HepG2 (cell line): Measurements from ENCODE around the gene ATG16L2. TPM values are rescaled to one million over a fixed set of nuclear protein-coding genes. Genes with fewer than 3 reads are reported as not detected.

Experiments used
- ATAC-seq: fragments of 200-7000 bp; cut with Tn5 transposase; 3 replicates; pipeline ENCODE4 v1.9.1; 2020; ENCODE audit warnings: mild to moderate bottlenecking, moderate library complexity
- BruUV-seq: library from RNA; stranded (reverse); fragments of 400-500 nt; replicated peaks from 2 replicates; lab custom pipeline; 2021; lab: Mats Ljungman, UMichigan
- CTCF ChIA-PET: fragments of 300-600 bp; formaldehyde crosslinking; extraction: SDS; loops from one replicate; lab custom pipeline; 2021; ENCODE audit warnings: low total read pairs, inconsistent platforms, low intra/inter-chr PET ratio; lab: Yijun Ruan, JAX
- POLR2A ChIA-PET: fragments of 350-600 bp; sonication (Branson Sonifier 250); formaldehyde crosslinking; loops from one replicate; lab custom pipeline; 2020; ENCODE audit warnings: antibody characterized with exemption, inconsistent platforms; lab: Yijun Ruan, JAX
- DNase-seq: peaks from one replicate; pipeline ENCODE4 v3.0.0-alpha.2; 2015; ENCODE audit warnings: low spot score
- FAIRE-seq: peaks from 3 replicates; lab custom pipeline; 2011; peaks lifted over from hg19 to GRCh38; lab: Jason Lieb, UNC
- H2AFZ ChIP-seq: one replicate; pipeline ENCODE4 v1.6.1; 2011; ENCODE audit warnings: low read length, inconsistent platforms
- H3K27ac ChIP-seq: fragments of 300-600 bp; 3 replicates; pipeline ENCODE4 v1.8.0; 2011; ENCODE audit warnings: mixed run types, mild to moderate bottlenecking, mixed read lengths, low read length, inconsistent platforms; ENCODE audit not compliant: insufficient read depth; ENCODE audit errors: extremely low read length
- H3K27me3 ChIP-seq, 2 experiments: fragments of 200-600 bp in 1 of 2; 2 replicates in 1 of 2; 3 replicates in 1 of 2; pipeline versions ENCODE4 v1.6.0 to v1.8.0; 2011; ENCODE audit warnings: low read length in 2 of 2, mild to moderate bottlenecking in 2 of 2, moderate library complexity in 2 of 2, inconsistent platforms in 1 of 2; ENCODE audit not compliant: insufficient read depth in 2 of 2, control insufficient read depth in 1 of 2
- H3K36me3 ChIP-seq, 2 experiments: fragments of 200-600 bp in 1 of 2; replicated peaks in 1 of 2; 2 replicates in 1 of 2; 3 replicates in 1 of 2; pipeline versions ENCODE4 v1.5.1 to v1.8.0; 2011; ENCODE audit warnings: low read length in 2 of 2, inconsistent platforms in 1 of 2; ENCODE audit not compliant: insufficient read depth in 2 of 2, control insufficient read depth in 1 of 2
- H3K4me1 ChIP-seq: 2 replicates; pipeline ENCODE4 v1.5.1; 2012; ENCODE audit warnings: low read length, inconsistent platforms; ENCODE audit not compliant: insufficient read depth
- H3K4me2 ChIP-seq: 2 replicates; pipeline ENCODE4 v1.6.0; 2011; ENCODE audit warnings: low read depth, low read length, inconsistent platforms
- H3K4me3 ChIP-seq, 3 experiments: fragments of 200-600 bp in 1 of 3; sonication (generic), shearing (Covaris generic) in 1 of 3; replicated peaks in 1 of 3; 2 replicates each; pipeline ENCODE4 v1.5.1; 2011 to 2016; ENCODE audit warnings: low read length in 3 of 3, inconsistent platforms in 2 of 3, low read depth in 2 of 3, mild to moderate bottlenecking in 2 of 3, control low read depth in 1 of 3, mixed read lengths in 1 of 3; ENCODE audit not compliant: insufficient read depth in 1 of 3
- H3K79me2 ChIP-seq: one replicate; pipeline ENCODE4 v1.6.1; 2011; ENCODE audit warnings: low read length, inconsistent platforms; ENCODE audit not compliant: insufficient read depth
- H3K9ac ChIP-seq: 2 replicates; pipeline ENCODE4 v1.6.0; 2011; ENCODE audit warnings: mild to moderate bottlenecking, low read depth, low read length, inconsistent platforms; ENCODE audit not compliant: insufficient read depth
- H3K9me3 ChIP-seq: 2 replicates; pipeline ENCODE4 v1.5.1; 2012; ENCODE audit warnings: mild to moderate bottlenecking, low read length
- H4K20me1 ChIP-seq: 2 replicates; pipeline ENCODE4 v1.6.0; 2011; ENCODE audit warnings: inconsistent platforms, mild to moderate bottlenecking, low read length, moderate library complexity; ENCODE audit not compliant: insufficient read depth
- HNF4G ChIP-seq, 2 experiments: sonication (generic) in 1 of 2; formaldehyde crosslinking in 1 of 2; IDR thresholded peaks; 2 replicates each; pipeline versions ENCODE4 v1.4.0 to v1.6.1; 2011 to 2020; ENCODE audit warnings: borderline replicate concordance in 2 of 2, low read depth in 2 of 2, mild to moderate bottlenecking in 2 of 2, low read length in 1 of 2, missing genetic modification reagents in 1 of 2, moderate library complexity in 1 of 2
- SNAI1 ChIP-seq: sonication (generic); formaldehyde crosslinking; IDR thresholded peaks from 2 replicates; pipeline ENCODE4 v1.5.0; 2020; ENCODE audit warnings: mild to moderate bottlenecking, missing genetic modification reagents, borderline replicate concordance
- U2AF1 ChIP-seq: fragments of 200-400 bp; formaldehyde crosslinking; optimal IDR thresholded peaks from 2 replicates; pipeline ENCODE3; 2017; ENCODE audit warnings: mild to moderate bottlenecking, low read depth, low read length
- ZKSCAN8 ChIP-seq: IDR thresholded peaks from 2 replicates; pipeline ENCODE4 v1.6.1; 2016; ENCODE audit warnings: borderline replicate concordance, missing genetic modification reagents, missing compliant biosample characterization
- ZNF24 ChIP-seq: fragments of 450-650 bp; IDR thresholded peaks from 2 replicates; pipeline ENCODE4 v1.6.1; 2017; ENCODE audit warnings: antibody characterized with exemption, mild to moderate bottlenecking
- ZNF430 ChIP-seq: sonication (generic); formaldehyde crosslinking; IDR thresholded peaks from 2 replicates; pipeline ENCODE4 v1.9.0; 2021; ENCODE audit warnings: mild to moderate bottlenecking, missing genetic modification reagents
- ZNF432 ChIP-seq: sonication (generic); formaldehyde crosslinking; IDR thresholded peaks from 2 replicates; pipeline ENCODE4 v1.5.0; 2020; ENCODE audit warnings: missing genetic modification reagents, mild to moderate bottlenecking, borderline replicate concordance
- ZNF761 ChIP-seq: sonication (generic); formaldehyde crosslinking; conservative IDR thresholded peaks from 2 replicates; pipeline ENCODE4 v1.4.0; 2020; ENCODE audit warnings: mild to moderate bottlenecking, missing genetic modification reagents
- WGBS: methylation state at CpG from one replicate; pipeline ENCODE4 v1.1.6; 2017; ENCODE audit warnings: low lambda C conversion rate; 5-methylcytosine and 5-hydroxymethylcytosine counted together
- in situ Hi-C: cut with HindIII; loops from 2 replicates; pipeline ENCODE4 v1.10.0; 2017; ENCODE audit warnings: low pct_unique_long_range_greater_than_20kb; ENCODE audit not compliant: extremely low pct_ligation_motif_present
- intact Hi-C: fragments of 100-400 bp; cut with micrococcal nuclease; formaldehyde crosslinking; loops from one replicate; pipeline ENCODE4 v1.10.0; 2022; ENCODE audit not compliant: unreplicated experiment
- polyA plus RNA-seq, 8 experiments: library from polyadenylated mRNA; depleted of rRNA in 3 of 8; stranded (reverse) in 7 of 8; unstranded in 1 of 8; fragments of >200 nt; fragmentation: Illumina TruSeq in 4 of 8; extraction: Trizol in 4 of 8; gene quantifications; 2 replicates each; pipeline versions ENCODE4 v1.2.1 to v1.2.3, GENCODE V29; 2011 to 2016; ENCODE audit warnings: low read depth in 4 of 8, missing spikeins in 1 of 8, mixed read lengths in 1 of 8; ENCODE audit not compliant: insufficient read depth in 1 of 8
- total RNA-seq, 5 experiments: library from RNA; depleted of rRNA; stranded (reverse); fragments of >200 nt; fragmentation: Illumina TruSeq; extraction: Trizol; gene quantifications; 2 replicates each; pipeline ENCODE4 v1.2.3, GENCODE V29; 2016; ENCODE audit warnings: low read depth in 1 of 5
- TF ChIP-seq, protein P1 (sequence below): sonication (generic); formaldehyde crosslinking; IDR thresholded peaks from 2 replicates; pipeline ENCODE4 v1.5.0; 2020; ENCODE audit warnings: missing genetic modification reagents, mild to moderate bottlenecking, borderline replicate concordance
- TF ChIP-seq, protein P2 (sequence below): sonication (generic); formaldehyde crosslinking; IDR thresholded peaks from 2 replicates; pipeline ENCODE4 v1.4.0; 2020; ENCODE audit warnings: mild to moderate bottlenecking, missing genetic modification reagents

The ATG16L2 gene
- total and polyA plus RNA-seq, 2 of the 13 experiments (the other 11 are each of a cell fraction or from before 2014, with no cell fraction given), result 6.2 to 14.8 TPM

DNA sequence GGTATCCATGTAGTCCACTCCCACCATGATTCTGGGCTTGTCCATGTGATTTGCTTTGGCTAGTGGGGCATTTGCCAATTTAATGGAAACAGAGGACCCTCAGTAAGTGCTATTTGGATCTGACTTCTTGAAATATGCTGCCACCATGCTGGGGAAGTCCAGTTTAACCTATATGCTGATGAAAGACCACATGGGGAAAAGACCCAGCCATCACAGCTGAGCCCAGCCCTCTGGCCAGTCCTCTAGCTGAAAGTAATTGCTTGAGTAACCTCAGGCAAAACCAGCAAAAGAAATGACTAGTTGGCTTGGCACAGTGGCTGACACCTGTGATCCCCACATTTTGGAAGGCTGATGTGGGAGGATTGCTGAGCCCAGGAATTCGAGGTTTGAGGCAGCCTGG, 61.5 kb downstream of the ATG16L2 start:
- Histone ChIP-seq H4K20me1 (no peaks in the 10 kb centered on the region), H3K9me3 (no peaks in the 10 kb centered on the region), H3K4me1 (no peaks in the 10 kb centered on the region), H2AFZ (no peak overlapping the region), H3K36me3 (peaks cover 17 to 46% of the 10 kb centered on the region in 2 experiments), H3K27me3 (no peaks in the 10 kb centered on the region), H3K4me3 (no peak overlapping the region), H3K27ac (no peak overlapping the region), H3K4me2 (no peak overlapping the region), H3K9ac (no peak overlapping the region), H3K79me2 (no peaks in the 10 kb centered on the region)
- in situ Hi-C loops (no loop called here), intact Hi-C loops (no loop called here)
- no peak for TF ChIP-seq ZNF432 (CRISPR knock-in tag)
- TF ChIP-seq SNAI1, result no peak
- TF ChIP-seq ZKSCAN8 (CRISPR knock-in tag), result no peak
- TF ChIP-seq ZNF24, result no peak
- TF ChIP-seq, protein P1, sequence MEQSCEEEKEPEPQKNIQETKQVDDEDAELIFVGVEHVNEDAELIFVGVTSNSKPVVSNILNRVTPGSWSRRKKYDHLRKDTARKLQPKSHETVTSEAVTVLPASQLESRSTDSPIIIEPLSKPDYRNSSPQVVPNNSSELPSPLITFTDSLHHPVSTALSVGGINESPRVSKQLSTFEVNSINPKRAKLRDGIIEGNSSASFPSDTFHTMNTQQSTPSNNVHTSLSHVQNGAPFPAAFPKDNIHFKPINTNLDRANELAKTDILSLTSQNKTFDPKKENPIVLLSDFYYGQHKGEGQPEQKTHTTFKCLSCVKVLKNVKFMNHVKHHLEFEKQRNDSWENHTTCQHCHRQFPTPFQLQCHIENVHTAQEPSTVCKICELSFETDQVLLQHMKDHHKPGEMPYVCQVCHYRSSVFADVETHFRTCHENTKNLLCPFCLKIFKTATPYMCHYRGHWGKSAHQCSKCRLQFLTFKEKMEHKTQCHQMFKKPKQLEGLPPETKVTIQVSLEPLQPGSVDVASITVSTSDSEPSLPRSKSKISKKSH (CRISPR knock-in tag), result no peak
- no peak for TF ChIP-seq HNF4G (IDR thresholded peaks at IDR 0.05; ENCODE audit: borderline replicate concordance, low read depth, low read length)
- no peak for TF ChIP-seq HNF4G (CRISPR knock-in tag; IDR thresholded peaks at IDR 0.05; ENCODE audit: borderline replicate concordance, low read depth)
- TF ChIP-seq ZNF761, result no peak
- TF ChIP-seq, protein P2, sequence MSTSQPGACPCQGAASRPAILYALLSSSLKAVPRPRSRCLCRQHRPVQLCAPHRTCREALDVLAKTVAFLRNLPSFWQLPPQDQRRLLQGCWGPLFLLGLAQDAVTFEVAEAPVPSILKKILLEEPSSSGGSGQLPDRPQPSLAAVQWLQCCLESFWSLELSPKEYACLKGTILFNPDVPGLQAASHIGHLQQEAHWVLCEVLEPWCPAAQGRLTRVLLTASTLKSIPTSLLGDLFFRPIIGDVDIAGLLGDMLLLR (CRISPR knock-in tag), result no peak
- TF ChIP-seq U2AF1, result no peak
- TF ChIP-seq ZNF430 (CRISPR knock-in tag), result no peak
- FAIRE-seq (no peak), DNase-seq (no peak), ATAC-seq (no peak)
- no TSS peak for BruUV-seq
- CTCF ChIA-PET, result no interaction called here
- POLR2A ChIA-PET, result no interaction called here
- WGBS, result 95% methylated on average over 1 of the region's 1 CpG
